NOMO-1 treated with DMSO at 0.1 percent for 48 hours (cell line): ENCODE measurements around the gene DUOXA2.

Experiments
- DNase-seq: peaks from one replicate; lab custom pipeline; 2025; ENCODE audit not compliant: unreplicated experiment; lab: John Stamatoyannopoulos, UW

DUOXA2 gene

GRCh38 chr15:45116482-45117307 lies 2.6 kb downstream of the DUOXA2 start:
- DNase-seq = no peak

GRCh38 chr15:45117308-45118130 lies 3.4 kb downstream of the DUOXA2 start:
- no peak for DNase-seq

- peak; percentile 85 for DNase-seq
These were observed 4.0 kb downstream of the DUOXA2 start for GRCh38 chr15:45118131-45118588.

GRCh38 chr15:45118996-45119395 lies 4.9 kb downstream of the DUOXA2 start:
- DNase-seq = no peak

- no peak for DNase-seq
These were observed 6.2 kb downstream of the DUOXA2 start for GRCh38 chr15:45120081-45120972.

- no peak for DNase-seq
These were observed 6.9 kb downstream of the DUOXA2 start for GRCh38 chr15:45121020-45121419.

- no peak for DNase-seq
These were observed 7.7 kb downstream of the DUOXA2 start for GRCh38 chr15:45121706-45122417.

GRCh38 chr15:45122719-45123118 lies 8.6 kb downstream of the DUOXA2 start:
- no peak for DNase-seq

GRCh38 chr15:45123397-45123796 lies 9.3 kb downstream of the DUOXA2 start:
- no peak for DNase-seq

GRCh38 chr15:45126535-45127158 lies 12.5 kb downstream of the DUOXA2 start:
- peak; percentile 21 for DNase-seq

- DNase-seq = no peak
These were observed 15.0 kb downstream of the DUOXA2 start for GRCh38 chr15:45128971-45129639.

- no peak for DNase-seq
These were observed 15.6 kb downstream of the DUOXA2 start, which contains the start of the genes DUOX1 and DUOXA1 for GRCh38 chr15:45129651-45130129. DUOX1 (plus strand) TSS chr15:45129994; CDS start chr15:45131967, 1,973 bp downstream. DUOXA1 (minus strand) TSS chr15:45129879; CDS start chr15:45123014, 6,865 bp downstream.

GRCh38 chr15:45130291-45131000 lies 16.3 kb downstream of the DUOXA2 start:
- no peak for DNase-seq

- no peak for DNase-seq
These were observed 17.4 kb downstream of the DUOXA2 start for GRCh38 chr15:45131510-45131909.

GRCh38 chr15:45132844-45133560 lies 18.9 kb downstream of the DUOXA2 start:
- DNase-seq = no peak

GRCh38 chr15:45133561-45133920 lies 19.4 kb downstream of the DUOXA2 start:
- DNase-seq = no peak

GRCh38 chr15:45134046-45134445 lies 19.9 kb downstream of the DUOXA2 start:
- no peak for DNase-seq
